Calu3 (cell line): Measurements from ENCODE around the gene DGKK. TPM values are rescaled to one million over a fixed set of nuclear protein-coding genes. Genes with fewer than 3 reads are reported as not detected.

ENCODE experiments used
- BruUV-seq: library from RNA; stranded (reverse); fragments of 400-500 nt; replicated peaks from 2 replicates; lab custom pipeline; 2021; lab: Mats Ljungman, UMichigan
- CTCF ChIA-PET: fragments of 300-600 bp; sonication (Branson Sonifier 250); formaldehyde crosslinking; loops from one replicate; lab custom pipeline; 2022; ENCODE audit warnings: antibody characterized with exemption; lab: Charles Lee
- DNase-seq: peaks from one replicate; pipeline ENCODE4 v3.0.0; 2022
- H3K27ac Mint-ChIP-seq: one replicate; pipeline ENCODE4 v1.8.0; 2022; ENCODE audit warnings: mixed read lengths; ENCODE audit not compliant: unreplicated experiment
- H3K27me3 Mint-ChIP-seq: one replicate; pipeline ENCODE4 v1.8.0; 2022; ENCODE audit warnings: mixed read lengths; ENCODE audit not compliant: unreplicated experiment
- H3K36me3 Mint-ChIP-seq: one replicate; pipeline ENCODE4 v1.8.0; 2022; ENCODE audit warnings: mild to moderate bottlenecking, moderate library complexity, mixed read lengths; ENCODE audit not compliant: insufficient read depth, unreplicated experiment
- H3K4me1 Mint-ChIP-seq: one replicate; pipeline ENCODE4 v1.8.0; 2022; ENCODE audit warnings: mild to moderate bottlenecking, low read depth, mixed read lengths; ENCODE audit not compliant: unreplicated experiment
- H3K4me3 Mint-ChIP-seq: one replicate; pipeline ENCODE4 v1.8.0; 2022; ENCODE audit warnings: mild to moderate bottlenecking, low read depth, moderate library complexity, mixed read lengths; ENCODE audit not compliant: unreplicated experiment
- H3K9me3 Mint-ChIP-seq: one replicate; pipeline ENCODE4 v1.8.0; 2022; ENCODE audit warnings: low read depth, mixed read lengths; ENCODE audit not compliant: unreplicated experiment
- intact Hi-C: fragments of 100-400 bp; cut with micrococcal nuclease; formaldehyde crosslinking; loops from one replicate; pipeline ENCODE4 v1.10.0; 2022; ENCODE audit not compliant: unreplicated experiment
- total RNA-seq: library from RNA; stranded (reverse); gene quantifications from 2 replicates; pipeline ENCODE4 v1.2.3, GENCODE V29; 2022
- TF ChIP-seq, protein P1 (sequence below): fragments of 200-600 bp; IDR thresholded peaks from one replicate; pipeline ENCODE4 v1.8.0; 2022; ENCODE audit warnings: antibody characterized with exemption; ENCODE audit not compliant: unreplicated experiment

Gene DGKK
- total RNA-seq, 1 experiment from 2014 or later, result not detected

DNA sequence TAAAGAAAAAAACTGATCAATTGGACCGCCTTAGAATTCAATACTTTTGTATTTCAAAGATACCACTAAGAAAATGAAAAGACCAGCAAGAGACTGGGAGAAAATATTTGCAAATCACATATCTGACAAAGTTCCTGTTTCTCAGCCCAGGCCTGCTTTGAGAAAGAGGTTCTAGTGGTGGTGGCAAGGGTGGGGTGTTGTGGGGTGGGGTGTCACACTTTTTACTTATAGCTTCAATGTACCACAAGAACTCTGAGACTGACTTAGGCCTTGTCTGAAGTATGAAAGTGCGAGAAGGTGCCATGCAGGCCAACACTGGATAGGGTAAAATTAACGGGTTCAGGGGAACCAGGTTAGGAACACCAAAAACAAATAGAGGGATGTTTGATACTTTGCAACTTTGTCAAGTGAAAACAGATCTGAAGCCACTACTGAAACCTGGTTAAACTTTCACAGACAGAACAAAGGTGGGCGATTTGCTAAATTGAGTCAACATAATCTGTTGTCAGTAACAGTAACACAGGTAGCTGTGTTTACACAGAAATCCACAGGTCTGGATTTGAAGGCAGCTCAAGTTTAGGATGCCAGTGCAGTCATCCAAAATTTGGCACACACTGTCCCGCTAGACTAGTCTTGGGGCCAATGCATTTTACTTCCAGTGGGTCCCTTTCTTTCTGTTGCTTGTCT, 88.8 kb downstream of the DGKK start:
- Mint-ChIP-seq H3K27me3 (peaks cover 39% of the 10 kb centered on the region), H3K27ac (no peak overlapping the region), H3K9me3 (no peaks in the 10 kb centered on the region), H3K36me3 (no peaks in the 10 kb centered on the region), H3K4me3 (no peak overlapping the region), H3K4me1 (no peaks in the 10 kb centered on the region)
- TF ChIP-seq, protein P1, sequence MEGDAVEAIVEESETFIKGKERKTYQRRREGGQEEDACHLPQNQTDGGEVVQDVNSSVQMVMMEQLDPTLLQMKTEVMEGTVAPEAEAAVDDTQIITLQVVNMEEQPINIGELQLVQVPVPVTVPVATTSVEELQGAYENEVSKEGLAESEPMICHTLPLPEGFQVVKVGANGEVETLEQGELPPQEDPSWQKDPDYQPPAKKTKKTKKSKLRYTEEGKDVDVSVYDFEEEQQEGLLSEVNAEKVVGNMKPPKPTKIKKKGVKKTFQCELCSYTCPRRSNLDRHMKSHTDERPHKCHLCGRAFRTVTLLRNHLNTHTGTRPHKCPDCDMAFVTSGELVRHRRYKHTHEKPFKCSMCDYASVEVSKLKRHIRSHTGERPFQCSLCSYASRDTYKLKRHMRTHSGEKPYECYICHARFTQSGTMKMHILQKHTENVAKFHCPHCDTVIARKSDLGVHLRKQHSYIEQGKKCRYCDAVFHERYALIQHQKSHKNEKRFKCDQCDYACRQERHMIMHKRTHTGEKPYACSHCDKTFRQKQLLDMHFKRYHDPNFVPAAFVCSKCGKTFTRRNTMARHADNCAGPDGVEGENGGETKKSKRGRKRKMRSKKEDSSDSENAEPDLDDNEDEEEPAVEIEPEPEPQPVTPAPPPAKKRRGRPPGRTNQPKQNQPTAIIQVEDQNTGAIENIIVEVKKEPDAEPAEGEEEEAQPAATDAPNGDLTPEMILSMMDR, result no peak
- DNase-seq, result no peak
- intact Hi-C loops, result no loop called here
- CTCF ChIA-PET, result no interaction called here
- no TSS peak for BruUV-seq

- BruUV-seq, result no TSS peak
- H3K27ac Mint-ChIP-seq, result no peak overlapping the region
- DNase-seq, result no peak
- TF ChIP-seq, protein P1, result no peak
- H3K9me3 Mint-ChIP-seq, result no peaks in the 10 kb centered on the region
- no peak overlapping the region for H3K4me3 Mint-ChIP-seq
- intact Hi-C loops, result no loop called here
- no peaks in the 10 kb centered on the region for H3K4me1 Mint-ChIP-seq
- H3K36me3 Mint-ChIP-seq, result no peaks in the 10 kb centered on the region
- H3K27me3 Mint-ChIP-seq, result peaks cover 18% of the 10 kb centered on the region
- CTCF ChIA-PET, result no interaction called here
Measured at GRCh38 chrX:50375481-50376267, 95.0 kb downstream of the DGKK start.

DNA sequence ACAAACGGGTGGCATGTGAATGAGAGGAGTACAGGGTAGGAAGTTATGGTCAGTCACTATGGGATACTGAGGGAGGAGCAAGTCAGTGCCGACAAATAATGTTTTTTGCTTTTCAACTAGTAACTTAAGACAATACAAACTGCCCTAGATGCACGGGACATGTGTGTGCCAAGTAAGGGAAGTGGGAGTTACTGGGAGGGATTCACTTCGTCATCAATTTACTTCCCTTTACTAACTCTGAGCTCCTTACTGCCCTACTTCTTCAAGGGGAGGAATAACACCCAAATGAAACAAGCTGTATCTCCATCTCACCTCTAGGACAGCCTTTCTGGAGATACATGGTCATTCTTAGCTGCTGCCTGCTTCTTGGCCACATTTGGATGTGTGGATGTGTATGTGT, 97.7 kb downstream of the DGKK start:
- Mint-ChIP-seq H3K27me3 (peaks cover 36% of the 10 kb centered on the region), H3K4me3 (no peak overlapping the region), H3K27ac (no peak overlapping the region), H3K36me3 (no peaks in the 10 kb centered on the region), H3K9me3 (no peaks in the 10 kb centered on the region), H3K4me1 (no peaks in the 10 kb centered on the region)
- TF ChIP-seq, protein P1, result no peak
- no peak for DNase-seq
- CTCF ChIA-PET, result no interaction called here
- intact Hi-C loops, result no loop called here
- no TSS peak for BruUV-seq

- Mint-ChIP-seq H3K36me3 (no peaks in the 10 kb centered on the region), H3K9me3 (no peaks in the 10 kb centered on the region), H3K27me3 (peaks cover 23% of the 10 kb centered on the region), H3K27ac (no peak overlapping the region), H3K4me1 (no peaks in the 10 kb centered on the region), H3K4me3 (no peak overlapping the region)
- DNase-seq, result no peak
- TF ChIP-seq, protein P1, result no peak
- BruUV-seq, result no TSS peak
- intact Hi-C loops, result no loop called here
- CTCF ChIA-PET, result no interaction called here
Measured at GRCh38 chrX:50343917-50344316, 126.7 kb downstream of the DGKK start.
